ENCODE results near the gene MRPS34.

DNA sequence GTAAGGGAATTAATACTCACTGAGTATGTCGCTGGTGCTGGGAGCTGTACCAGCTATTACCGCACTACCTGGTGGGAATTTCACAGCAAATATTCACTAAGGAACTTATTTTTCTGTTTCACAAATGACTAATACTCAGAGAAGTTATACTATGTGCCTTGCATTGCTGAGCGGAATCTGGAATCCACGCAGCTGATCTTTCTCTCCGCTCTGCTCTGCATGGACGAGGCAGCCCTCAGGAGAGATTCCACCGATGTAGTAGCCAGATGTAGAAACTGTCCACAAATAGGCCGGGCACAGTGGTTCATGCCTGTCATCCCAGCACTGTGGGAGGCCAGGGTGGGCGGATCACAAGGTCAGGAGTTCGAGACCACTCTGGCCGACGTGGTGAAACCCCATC is 18.7 kb downstream of the MRPS34 start:
- TF ChIP-seq CTCF (IDR thresholded peaks at IDR 0.05), result no peak
- TF ChIP-seq POLR2A (IDR thresholded peaks at IDR 0.05), result no peak
